Measurements from ENCODE around the gene CCDC175. TPM values are rescaled to one million over a fixed set of nuclear protein-coding genes. Genes with fewer than 3 reads are reported as not detected.

Gene CCDC175
- not detected in 2 replicates for total RNA-seq

DNA sequence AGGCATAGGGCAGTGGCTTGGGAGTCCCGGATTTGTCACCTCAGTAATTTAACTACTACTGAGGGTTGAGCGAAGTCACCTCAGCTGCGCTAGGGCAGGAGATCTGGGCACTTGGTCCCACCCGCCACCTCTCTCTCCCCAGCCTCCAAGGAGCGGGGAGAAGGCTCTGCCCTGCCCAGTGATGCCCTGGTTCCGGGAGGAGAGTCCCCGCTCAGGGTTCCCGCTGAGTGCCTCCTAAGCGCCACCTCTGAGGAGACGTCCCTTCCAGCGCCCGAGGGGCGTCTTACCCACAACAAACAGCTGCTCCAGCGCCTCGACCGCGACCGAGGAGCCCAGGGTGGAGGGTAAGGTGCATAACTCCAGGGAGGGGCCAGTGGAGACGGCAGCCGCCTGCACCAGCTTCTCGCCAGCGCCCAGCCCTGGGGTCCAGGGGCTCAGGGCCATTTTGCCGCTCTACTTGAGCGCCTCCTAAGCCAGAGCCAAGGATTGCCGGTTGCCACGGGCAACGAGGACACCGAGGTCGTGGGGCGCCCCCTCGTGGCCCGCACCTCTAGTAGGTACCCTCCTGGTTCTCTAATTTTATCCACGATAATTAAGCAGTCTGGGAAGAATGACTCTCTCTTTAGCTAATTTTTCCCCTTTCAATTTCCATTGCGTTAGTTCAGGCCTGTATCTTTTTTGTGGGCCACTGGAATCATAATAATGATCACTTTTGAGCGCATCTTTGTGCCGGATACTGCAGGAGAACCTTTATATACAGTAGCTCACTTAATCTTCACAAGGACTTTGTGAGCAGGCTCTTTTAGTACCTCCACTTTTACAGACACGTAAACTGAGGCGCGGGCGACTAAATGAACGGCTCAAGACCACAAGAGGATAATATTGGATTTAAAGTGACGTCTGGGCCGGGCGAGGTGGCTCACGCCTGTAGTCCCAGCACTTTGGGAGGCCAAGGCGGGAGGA, at the start of gene CCDC175:
Gene CCDC175, minus strand, starts transcription at position 481 of the 963 bp plus-strand sequence. Its CDS starts 37 bp downstream, at position 444.

DNA sequence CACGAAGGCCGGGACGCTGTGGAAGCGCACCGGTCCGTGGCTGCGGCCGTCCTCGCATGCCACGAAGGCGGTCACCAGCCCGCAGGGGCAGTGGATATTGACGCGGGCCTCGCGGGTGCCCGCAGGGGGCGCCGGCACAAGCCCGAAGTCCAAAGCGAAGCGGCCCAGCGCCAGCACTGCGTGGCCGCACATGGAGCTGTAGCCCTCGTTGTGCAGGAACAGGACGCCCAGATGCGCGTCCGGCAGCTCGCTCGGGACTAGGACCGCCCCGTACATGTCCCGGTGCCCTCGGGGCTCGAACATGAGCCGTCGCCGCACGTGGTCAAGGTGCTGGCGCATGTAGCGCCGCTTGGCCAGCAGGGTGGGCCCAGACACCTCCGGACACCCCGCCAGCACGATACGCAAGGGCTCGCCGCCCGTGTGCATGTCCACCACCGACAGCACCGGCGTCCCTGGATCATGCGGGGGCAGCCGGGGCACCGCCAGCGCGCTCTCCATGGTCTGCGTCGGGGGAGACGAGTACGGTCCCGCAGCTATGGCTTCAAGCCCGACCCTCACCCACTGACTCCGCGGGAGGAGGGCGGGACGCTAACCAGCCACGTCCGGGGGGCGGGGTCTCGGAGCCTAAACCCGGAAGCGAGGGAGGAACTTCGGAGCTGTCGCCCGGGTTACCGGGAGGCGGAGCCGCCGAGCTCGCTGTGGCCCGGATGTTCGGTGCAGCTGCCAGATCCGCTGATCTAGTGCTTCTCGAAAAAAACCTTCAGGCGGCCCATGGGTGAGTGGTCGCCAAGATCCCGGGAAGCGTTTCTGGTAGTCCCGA, 92.6 kb downstream of the CCDC175 start, which contains the start of the genes JKAMP and L3HYPDH:
Gene JKAMP, plus strand, starts transcription at position 699 of the 820 bp plus-strand sequence. Its CDS starts 73 bp downstream, at position 772.
Gene L3HYPDH, minus strand, starts transcription at position 590 of the 820 bp plus-strand sequence. Its CDS starts 92 bp downstream, at position 498.

DNA sequence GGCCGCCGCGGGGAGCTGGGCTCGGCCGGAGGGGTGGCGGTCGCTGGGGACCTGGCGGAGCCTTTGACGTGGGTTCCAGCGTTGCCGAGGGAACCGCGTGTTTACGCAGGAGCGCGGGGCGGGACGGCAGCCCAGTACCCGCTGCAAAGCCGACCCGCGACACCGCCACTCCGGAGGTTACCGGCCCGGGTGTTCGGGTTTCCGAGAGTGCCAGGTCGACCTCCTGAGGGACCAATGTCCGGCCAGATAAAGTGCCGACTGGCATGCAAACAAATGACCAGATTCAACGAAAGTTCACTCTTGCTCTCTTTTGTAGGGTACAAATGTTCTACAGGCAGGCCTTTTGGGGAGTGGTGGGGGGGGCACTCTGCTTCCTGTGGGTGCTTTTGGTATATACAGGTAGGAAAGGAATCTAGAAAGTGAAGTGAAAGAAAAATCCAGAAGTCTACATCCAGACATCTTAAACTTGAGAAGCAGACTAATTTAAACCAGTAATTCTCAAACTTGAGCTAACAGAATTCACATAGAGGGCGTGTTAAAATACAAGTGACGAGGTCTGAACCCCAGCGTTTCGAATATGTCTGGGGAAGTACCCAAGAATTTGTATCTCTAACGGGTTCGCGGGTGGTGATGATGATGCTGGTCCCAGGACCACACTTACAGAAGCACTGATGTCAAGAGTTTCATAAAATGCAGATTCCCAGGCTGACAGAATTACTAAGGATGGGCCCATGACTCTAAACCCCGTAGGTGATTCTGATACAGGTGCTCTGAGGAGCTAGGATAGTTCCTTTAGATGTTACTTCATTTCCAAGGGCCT, 111.1 kb downstream of the CCDC175 start, which contains the start of gene GPR135:
Gene GPR135, minus strand, starts transcription at position 65 of the 820 bp plus-strand sequence. CDS start 154 bp downstream, outside the sequence.

Other genes starting within 250 kb of the CCDC175 start
- gene GPR135, start 111.4 kb downstream of the CCDC175 start, total RNA-seq: 2.3 and 3.8 TPM in 2 replicates
- gene L3HYPDH, start 92.4 kb downstream of the CCDC175 start, total RNA-seq: 36.3 and 36.9 TPM in 2 replicates
- 74.8 and 110 TPM in 2 replicates for gene JKAMP, start 92.3 kb downstream of the CCDC175 start, total RNA-seq